Hepatocyte (in vitro differentiated cells): Measurements from ENCODE around the gene CLEC4A. TPM values are rescaled to one million over a fixed set of nuclear protein-coding genes. Genes with fewer than 3 reads are reported as not detected.
"Not testable (repeated sequence)": the region's sequence is repeated elsewhere in the genome, so short reads cannot be mapped to it uniquely, and the experiment has no call there.

Experiments
- DNase-seq: peaks from one replicate; pipeline ENCODE4 v3.0.0-alpha.2; 2016; ENCODE audit warnings: low spot score
- H2AFZ ChIP-seq: fragments of 200-600 bp; sonication (generic); 2 replicates; pipeline ENCODE4 v1.6.0; 2016; ENCODE audit warnings: antibody characterized with exemption, mild to moderate bottlenecking
- H3K27ac ChIP-seq: fragments of 200-600 bp; sonication (generic); 2 replicates; pipeline ENCODE4 v1.5.1; 2016; ENCODE audit warnings: mild to moderate bottlenecking
- H3K27me3 ChIP-seq: fragments of 200-600 bp; sonication (generic); 2 replicates; pipeline ENCODE4 v1.6.1; 2016
- H3K36me3 ChIP-seq: fragments of 200-600 bp; sonication (generic); replicated peaks from 2 replicates; pipeline ENCODE4 v1.5.1; 2016; ENCODE audit warnings: low read depth; ENCODE audit not compliant: insufficient read depth
- H3K4me1 ChIP-seq: fragments of 200-600 bp; sonication (generic); 2 replicates; pipeline ENCODE4 v1.5.1; 2016; ENCODE audit warnings: mild to moderate bottlenecking, moderate library complexity; ENCODE audit not compliant: insufficient read depth
- H3K4me2 ChIP-seq: fragments of 200-600 bp; sonication (generic); 2 replicates; pipeline ENCODE4 v1.6.0; 2016
- H3K4me3 ChIP-seq: fragments of 200-600 bp; sonication (generic); 2 replicates; pipeline ENCODE4 v1.5.1; 2016; ENCODE audit warnings: mild to moderate bottlenecking
- H3K79me2 ChIP-seq: fragments of 200-600 bp; sonication (generic); 2 replicates; pipeline ENCODE4 v1.6.0; 2017; ENCODE audit warnings: mild to moderate bottlenecking
- H3K9me2 ChIP-seq: fragments of 200-600 bp; sonication (generic); replicated peaks from 2 replicates; pipeline ENCODE4 v1.6.0; 2017; ENCODE audit warnings: mild to moderate bottlenecking; ENCODE audit not compliant: insufficient read depth
- H3K9me3 ChIP-seq: fragments of 200-600 bp; sonication (generic); 2 replicates; pipeline ENCODE4 v1.5.1; 2016; ENCODE audit warnings: low read depth, mild to moderate bottlenecking
- H4K20me1 ChIP-seq: fragments of 200-600 bp; sonication (generic); 2 replicates; pipeline ENCODE4 v1.6.0; 2016; ENCODE audit warnings: mild to moderate bottlenecking; ENCODE audit not compliant: insufficient read depth, poor library complexity, severe bottlenecking
- CTCF ChIP-seq: fragments of 200-600 bp; sonication (generic); IDR thresholded peaks from 2 replicates; pipeline ENCODE4 v1.5.1; 2016; ENCODE audit warnings: antibody characterized with exemption, mild to moderate bottlenecking; ENCODE audit not compliant: poor library complexity
- EZH2 ChIP-seq: fragments of 200-600 bp; sonication (generic); IDR thresholded peaks from 2 replicates; pipeline ENCODE4 v1.6.1; 2016; ENCODE audit warnings: antibody characterized with exemption, mild to moderate bottlenecking, borderline replicate concordance
- EZH2phosphoT487 ChIP-seq: fragments of 200-600 bp; sonication (generic); IDR thresholded peaks from one replicate; pipeline ENCODE4 v1.6.1; 2018; ENCODE audit warnings: antibody characterized with exemption, mild to moderate bottlenecking, low read depth, moderate library complexity; ENCODE audit not compliant: unreplicated experiment, severe bottlenecking
- WGBS: methylation state at CpG from one replicate; pipeline ENCODE4 v1.1.6; 2016; ENCODE audit warnings: low lambda C conversion rate; ENCODE audit errors: missing lambda C conversion rate; 5-methylcytosine and 5-hydroxymethylcytosine counted together
- polyA plus RNA-seq: library from polyadenylated mRNA; unstranded; fragments of >200 nt; fragmentation: Nextera tagmentation; extraction: Ambion mirVana; gene quantifications from 2 replicates; pipeline ENCODE4 v1.2.1, GENCODE V29; 2016
- total RNA-seq: library from RNA; depleted of rRNA; stranded (reverse); fragments of >200 nt; gene quantifications from 2 replicates; pipeline ENCODE4 v1.2.3, GENCODE V29; 2014

CLEC4A gene
- total and polyA plus RNA-seq, 2 experiments from 2014 or later = 0.58 TPM; not detected in 1

- H3K36me3 ChIP-seq = no peaks in the 10 kb centered on the region
- DNase-seq = no peak
- H4K20me1 ChIP-seq = no peaks in the 10 kb centered on the region
- H3K4me3 ChIP-seq = no peak overlapping the region
- WGBS = 92% methylated on average over 4 of the region's 4 CpGs
- no peaks in the 10 kb centered on the region for H3K4me1 ChIP-seq
- TF ChIP-seq EZH2phosphoT487 (no peak), CTCF (no peak), EZH2 (no peak)
- H3K27ac ChIP-seq = no peak overlapping the region
- H3K27me3 ChIP-seq = no peaks in the 10 kb centered on the region
- no peak overlapping the region for H3K4me2 ChIP-seq
- H3K9me3 ChIP-seq = no peaks in the 10 kb centered on the region
- no peaks in the 10 kb centered on the region for H3K9me2 ChIP-seq
- no peak overlapping the region for H2AFZ ChIP-seq
- no peaks in the 10 kb centered on the region for H3K79me2 ChIP-seq
These were observed 3.2 kb upstream of the CLEC4A start for GRCh38 chr12:8120072-8120713.

GRCh38 chr12:8127138-8127537 lies 3.7 kb downstream of the CLEC4A start:
- TF ChIP-seq EZH2 (no peak), CTCF (no peak), EZH2phosphoT487 (no peak)
- DNase-seq = no peak
- no peak overlapping the region for H3K4me2 ChIP-seq
- no peak overlapping the region for H3K4me3 ChIP-seq
- no peaks in the 10 kb centered on the region for H3K4me1 ChIP-seq
- no peaks in the 10 kb centered on the region for H3K9me3 ChIP-seq
- WGBS = 70% methylated on average over 4 of the region's 4 CpGs
- H3K9me2 ChIP-seq = no peaks in the 10 kb centered on the region
- H3K27me3 ChIP-seq = no peaks in the 10 kb centered on the region
- no peak overlapping the region for H2AFZ ChIP-seq
- no peaks in the 10 kb centered on the region for H3K79me2 ChIP-seq
- H3K36me3 ChIP-seq = no peaks in the 10 kb centered on the region
- H3K27ac ChIP-seq = no peak overlapping the region
- H4K20me1 ChIP-seq = no peaks in the 10 kb centered on the region

- H3K4me1 ChIP-seq, H3K9me2 ChIP-seq, H3K9me3 ChIP-seq, H3K27ac ChIP-seq, H3K79me2 ChIP-seq, H3K4me2 ChIP-seq, H2AFZ ChIP-seq, H4K20me1 ChIP-seq, H3K4me3 ChIP-seq, H3K36me3 ChIP-seq, DNase-seq, H3K27me3 ChIP-seq: not testable (repeated sequence)
- WGBS = 89% methylated on average over 15 of the region's 18 CpGs
These were observed 10.4 kb downstream of the CLEC4A start for GRCh38 chr12:8133636-8134397.

- not testable (repeated sequence) for H2AFZ ChIP-seq, H4K20me1 ChIP-seq, H3K27ac ChIP-seq, DNase-seq, H3K36me3 ChIP-seq, H3K27me3 ChIP-seq, H3K79me2 ChIP-seq, H3K4me2 ChIP-seq, H3K4me1 ChIP-seq, H3K4me3 ChIP-seq, H3K9me3 ChIP-seq, H3K9me2 ChIP-seq
- WGBS = 94% methylated on average over 14 of the region's 23 CpGs
These were observed 11.0 kb downstream of the CLEC4A start for GRCh38 chr12:8134398-8134930.

- not testable (repeated sequence) for H3K4me1 ChIP-seq, H3K4me3 ChIP-seq, H3K4me2 ChIP-seq, H3K9me3 ChIP-seq, H3K9me2 ChIP-seq, H2AFZ ChIP-seq, H4K20me1 ChIP-seq, H3K27me3 ChIP-seq, H3K79me2 ChIP-seq, H3K36me3 ChIP-seq, H3K27ac ChIP-seq, DNase-seq
- WGBS = 82% methylated on average over 8 of the region's 8 CpGs
These were observed 18.2 kb downstream of the CLEC4A start for GRCh38 chr12:8141647-8142046.
